HepG2 (cell line): ENCODE data around the gene COL8A2. TPM values are rescaled to one million over a fixed set of nuclear protein-coding genes. Genes with fewer than 3 reads are reported as not detected.
A peak's percentile ranks its signal among the peaks of the same experiment; 100 is the strongest.

Source experiments
- CHCHD3 ChIP-seq: sonication (generic); formaldehyde crosslinking; IDR thresholded peaks from 2 replicates; pipeline ENCODE4 v1.8.0; 2022; ENCODE audit warnings: mild to moderate bottlenecking, missing genetic modification reagents, moderate library complexity
- HNRNPUL1 ChIP-seq: fragments of 200-400 bp; formaldehyde crosslinking; IDR thresholded peaks from 2 replicates; pipeline ENCODE4 v1.6.1; 2017; ENCODE audit warnings: low read depth, mild to moderate bottlenecking, low read length, moderate library complexity
- JUN ChIP-seq: sonication (generic); formaldehyde crosslinking; IDR thresholded peaks from 2 replicates; pipeline ENCODE4 v1.4.0; 2020; ENCODE audit warnings: mild to moderate bottlenecking, missing genetic modification reagents
- MTA1 ChIP-seq: sonication (generic); formaldehyde crosslinking; IDR thresholded peaks from 2 replicates; pipeline ENCODE4 v1.4.0; 2020; ENCODE audit warnings: missing genetic modification reagents, mild to moderate bottlenecking, borderline replicate concordance
- MXI1 ChIP-seq: IDR thresholded peaks from 3 replicates; pipeline ENCODE4 v1.6.1; 2012; ENCODE audit warnings: low read depth, low read length, inconsistent platforms, borderline replicate concordance
- NFIC ChIP-seq: IDR thresholded peaks from 2 replicates; pipeline ENCODE4 v1.6.1; 2012; ENCODE audit warnings: mild to moderate bottlenecking, low read length, inconsistent platforms
- POLR2G ChIP-seq: fragments of 200-400 bp; formaldehyde crosslinking; IDR thresholded peaks from 2 replicates; pipeline ENCODE4 v1.6.1; 2018; ENCODE audit warnings: mild to moderate bottlenecking, low read depth, low read length, moderate library complexity
- ZBTB7A ChIP-seq: sonication (generic); formaldehyde crosslinking; IDR thresholded peaks from 2 replicates; pipeline ENCODE4 v1.8.0; 2022; ENCODE audit warnings: mild to moderate bottlenecking, missing genetic modification reagents
- ZNF180 ChIP-seq: sonication (generic); formaldehyde crosslinking; IDR thresholded peaks from 2 replicates; pipeline ENCODE4 v1.4.0; 2020; ENCODE audit warnings: low read depth, missing genetic modification reagents, borderline replicate concordance
- ZNF296 ChIP-seq: sonication (generic); formaldehyde crosslinking; conservative IDR thresholded peaks from 2 replicates; pipeline ENCODE4 v1.5.0; 2020; ENCODE audit warnings: mild to moderate bottlenecking, missing genetic modification reagents
- ZNF354B ChIP-seq: sonication (generic); formaldehyde crosslinking; IDR thresholded peaks from 2 replicates; pipeline ENCODE4 v1.8.0; 2022; ENCODE audit warnings: mild to moderate bottlenecking, missing genetic modification reagents
- ZNF382 ChIP-seq: sonication (generic); formaldehyde crosslinking; IDR thresholded peaks from 2 replicates; pipeline ENCODE4 v1.5.0; 2020; ENCODE audit warnings: missing genetic modification reagents, mild to moderate bottlenecking, borderline replicate concordance
- ZNF614 ChIP-seq: IDR thresholded peaks from 2 replicates; pipeline ENCODE4 v1.6.1; 2018; ENCODE audit warnings: missing biosample characterization, missing genetic modification reagents, inconsistent platforms, borderline replicate concordance
- ZNF746 ChIP-seq: sonication (generic); formaldehyde crosslinking; IDR thresholded peaks from 2 replicates; pipeline ENCODE4 v1.8.0; 2022; ENCODE audit warnings: mild to moderate bottlenecking, missing genetic modification reagents
- ZNF777 ChIP-seq: sonication (generic); formaldehyde crosslinking; IDR thresholded peaks from 2 replicates; pipeline ENCODE4 v1.4.0; 2020; ENCODE audit warnings: missing genetic modification reagents
- polyA plus RNA-seq, 8 experiments: library from polyadenylated mRNA; depleted of rRNA in 3 of 8; stranded (reverse) in 7 of 8; unstranded in 1 of 8; fragments of >200 nt; fragmentation: Illumina TruSeq in 4 of 8; extraction: Trizol in 4 of 8; gene quantifications; 2 replicates each; pipeline versions ENCODE4 v1.2.1 to v1.2.3, GENCODE V29; 2011 to 2016; ENCODE audit warnings: low read depth in 4 of 8, missing spikeins in 1 of 8, mixed read lengths in 1 of 8; ENCODE audit not compliant: insufficient read depth in 1 of 8
- total RNA-seq, 5 experiments: library from RNA; depleted of rRNA; stranded (reverse); fragments of >200 nt; fragmentation: Illumina TruSeq; extraction: Trizol; gene quantifications; 2 replicates each; pipeline ENCODE4 v1.2.3, GENCODE V29; 2016; ENCODE audit warnings: low read depth in 1 of 5
- TF ChIP-seq, protein P1 (sequence below): sonication (generic); formaldehyde crosslinking; conservative IDR thresholded peaks from 2 replicates; pipeline ENCODE4 v1.4.0; 2020; ENCODE audit warnings: mild to moderate bottlenecking, missing genetic modification reagents, moderate library complexity
- TF ChIP-seq, protein P2 (sequence below): sonication (generic); formaldehyde crosslinking; IDR thresholded peaks from 2 replicates; pipeline ENCODE4 v1.8.0; 2022; ENCODE audit warnings: mild to moderate bottlenecking, missing genetic modification reagents, moderate library complexity
- TF ChIP-seq, protein P3 (sequence below): sonication (generic); formaldehyde crosslinking; IDR thresholded peaks from 2 replicates; pipeline ENCODE4 v1.8.0; 2022; ENCODE audit warnings: missing genetic modification reagents, mild to moderate bottlenecking, borderline replicate concordance
- TF ChIP-seq, protein P4 (sequence below): IDR thresholded peaks from 2 replicates; pipeline ENCODE4 v1.6.1; 2016; ENCODE audit warnings: missing genetic modification reagents, missing compliant biosample characterization
- TF ChIP-seq, protein P5 (sequence below): IDR thresholded peaks from 2 replicates; pipeline ENCODE4 v1.6.1; 2012; ENCODE audit warnings: low read length, improper control_type of control experiment

COL8A2 gene
- total and polyA plus RNA-seq, 2 of the 13 experiments (the other 11 are each of a cell fraction or from before 2014, with no cell fraction given) = 0.13 to 0.24 TPM

DNA sequence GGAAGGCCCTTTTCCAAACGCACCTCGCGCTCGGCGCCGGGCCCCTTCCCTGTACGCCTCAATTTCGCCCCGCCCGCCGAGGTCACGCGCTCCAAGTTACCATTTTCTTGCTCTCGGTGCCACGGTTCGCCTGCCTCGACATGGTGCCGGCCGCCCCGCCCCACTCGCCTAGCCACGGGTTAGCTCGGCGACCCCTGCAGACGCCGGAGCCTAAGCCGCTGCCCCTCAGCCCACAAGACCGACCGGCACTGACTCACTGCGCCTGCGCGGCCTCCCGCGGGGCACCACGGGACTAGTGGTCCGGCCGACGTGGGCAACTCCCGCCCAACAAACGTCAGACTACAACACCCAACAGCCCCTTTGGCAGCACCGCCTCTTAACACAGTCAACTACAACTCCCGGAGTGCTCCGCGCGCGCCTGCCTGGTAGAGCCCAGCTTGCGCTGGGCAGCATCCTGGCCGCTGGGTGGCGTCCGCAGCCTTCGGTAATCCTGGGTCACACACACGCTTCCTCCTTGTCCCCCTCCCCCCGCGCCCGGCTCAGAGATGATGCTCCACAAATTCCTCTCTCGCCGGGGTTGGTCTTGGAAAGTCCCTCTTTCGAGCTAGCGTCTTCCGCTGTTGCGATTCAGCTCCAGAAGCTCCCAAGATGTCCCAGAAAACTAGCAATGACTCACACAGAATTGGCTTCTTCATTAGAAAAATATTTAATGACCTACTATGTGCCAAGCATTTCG is 24.4 kb upstream of the COL8A2 start, which contains the start of gene TRAPPC3 (continued):
- TF ChIP-seq HNRNPUL1 (no peak), MTA1 (CRISPR knock-in tag) (peak; percentile 75; the same call in 1 of the 2 replicates), ZNF746 (CRISPR knock-in tag) (no peak), MXI1 (peak; percentile 85; the same call in 2 of the 3 replicates), NFIC (no peak), ZNF180 (no peak; the same call in 1 of the 2 replicates), ZNF614 (peak; percentile 54; the same call in 1 of the 2 replicates), POLR2G (peak; percentile 83), JUN (peak; percentile 82), ZNF354B (CRISPR knock-in tag) (no peak), ZNF296 (CRISPR knock-in tag) (no peak), ZBTB7A (CRISPR knock-in tag) (peak; percentile 88), ZNF777 (peak; percentile 73), ZNF382 (no peak), CHCHD3 (CRISPR knock-in tag) (no peak)
- TF ChIP-seq, protein P1, sequence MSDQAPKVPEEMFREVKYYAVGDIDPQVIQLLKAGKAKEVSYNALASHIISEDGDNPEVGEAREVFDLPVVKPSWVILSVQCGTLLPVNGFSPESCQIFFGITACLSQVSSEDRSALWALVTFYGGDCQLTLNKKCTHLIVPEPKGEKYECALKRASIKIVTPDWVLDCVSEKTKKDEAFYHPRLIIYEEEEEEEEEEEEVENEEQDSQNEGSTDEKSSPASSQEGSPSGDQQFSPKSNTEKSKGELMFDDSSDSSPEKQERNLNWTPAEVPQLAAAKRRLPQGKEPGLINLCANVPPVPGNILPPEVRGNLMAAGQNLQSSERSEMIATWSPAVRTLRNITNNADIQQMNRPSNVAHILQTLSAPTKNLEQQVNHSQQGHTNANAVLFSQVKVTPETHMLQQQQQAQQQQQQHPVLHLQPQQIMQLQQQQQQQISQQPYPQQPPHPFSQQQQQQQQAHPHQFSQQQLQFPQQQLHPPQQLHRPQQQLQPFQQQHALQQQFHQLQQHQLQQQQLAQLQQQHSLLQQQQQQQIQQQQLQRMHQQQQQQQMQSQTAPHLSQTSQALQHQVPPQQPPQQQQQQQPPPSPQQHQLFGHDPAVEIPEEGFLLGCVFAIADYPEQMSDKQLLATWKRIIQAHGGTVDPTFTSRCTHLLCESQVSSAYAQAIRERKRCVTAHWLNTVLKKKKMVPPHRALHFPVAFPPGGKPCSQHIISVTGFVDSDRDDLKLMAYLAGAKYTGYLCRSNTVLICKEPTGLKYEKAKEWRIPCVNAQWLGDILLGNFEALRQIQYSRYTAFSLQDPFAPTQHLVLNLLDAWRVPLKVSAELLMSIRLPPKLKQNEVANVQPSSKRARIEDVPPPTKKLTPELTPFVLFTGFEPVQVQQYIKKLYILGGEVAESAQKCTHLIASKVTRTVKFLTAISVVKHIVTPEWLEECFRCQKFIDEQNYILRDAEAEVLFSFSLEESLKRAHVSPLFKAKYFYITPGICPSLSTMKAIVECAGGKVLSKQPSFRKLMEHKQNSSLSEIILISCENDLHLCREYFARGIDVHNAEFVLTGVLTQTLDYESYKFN = peak; percentile 67
- TF ChIP-seq, protein P2, sequence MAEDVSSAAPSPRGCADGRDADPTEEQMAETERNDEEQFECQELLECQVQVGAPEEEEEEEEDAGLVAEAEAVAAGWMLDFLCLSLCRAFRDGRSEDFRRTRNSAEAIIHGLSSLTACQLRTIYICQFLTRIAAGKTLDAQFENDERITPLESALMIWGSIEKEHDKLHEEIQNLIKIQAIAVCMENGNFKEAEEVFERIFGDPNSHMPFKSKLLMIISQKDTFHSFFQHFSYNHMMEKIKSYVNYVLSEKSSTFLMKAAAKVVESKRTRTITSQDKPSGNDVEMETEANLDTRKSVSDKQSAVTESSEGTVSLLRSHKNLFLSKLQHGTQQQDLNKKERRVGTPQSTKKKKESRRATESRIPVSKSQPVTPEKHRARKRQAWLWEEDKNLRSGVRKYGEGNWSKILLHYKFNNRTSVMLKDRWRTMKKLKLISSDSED (CRISPR knock-in tag) = no peak
- TF ChIP-seq, protein P3, sequence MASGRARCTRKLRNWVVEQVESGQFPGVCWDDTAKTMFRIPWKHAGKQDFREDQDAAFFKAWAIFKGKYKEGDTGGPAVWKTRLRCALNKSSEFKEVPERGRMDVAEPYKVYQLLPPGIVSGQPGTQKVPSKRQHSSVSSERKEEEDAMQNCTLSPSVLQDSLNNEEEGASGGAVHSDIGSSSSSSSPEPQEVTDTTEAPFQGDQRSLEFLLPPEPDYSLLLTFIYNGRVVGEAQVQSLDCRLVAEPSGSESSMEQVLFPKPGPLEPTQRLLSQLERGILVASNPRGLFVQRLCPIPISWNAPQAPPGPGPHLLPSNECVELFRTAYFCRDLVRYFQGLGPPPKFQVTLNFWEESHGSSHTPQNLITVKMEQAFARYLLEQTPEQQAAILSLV (CRISPR knock-in tag) = peak; percentile 91; the same call in 1 of the 2 replicates
- TF ChIP-seq, protein P4, sequence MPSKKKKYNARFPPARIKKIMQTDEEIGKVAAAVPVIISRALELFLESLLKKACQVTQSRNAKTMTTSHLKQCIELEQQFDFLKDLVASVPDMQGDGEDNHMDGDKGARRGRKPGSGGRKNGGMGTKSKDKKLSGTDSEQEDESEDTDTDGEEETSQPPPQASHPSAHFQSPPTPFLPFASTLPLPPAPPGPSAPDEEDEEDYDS (CRISPR knock-in tag) = peak; percentile 50; the same call in 1 of the 2 replicates
- TF ChIP-seq, protein P5, sequence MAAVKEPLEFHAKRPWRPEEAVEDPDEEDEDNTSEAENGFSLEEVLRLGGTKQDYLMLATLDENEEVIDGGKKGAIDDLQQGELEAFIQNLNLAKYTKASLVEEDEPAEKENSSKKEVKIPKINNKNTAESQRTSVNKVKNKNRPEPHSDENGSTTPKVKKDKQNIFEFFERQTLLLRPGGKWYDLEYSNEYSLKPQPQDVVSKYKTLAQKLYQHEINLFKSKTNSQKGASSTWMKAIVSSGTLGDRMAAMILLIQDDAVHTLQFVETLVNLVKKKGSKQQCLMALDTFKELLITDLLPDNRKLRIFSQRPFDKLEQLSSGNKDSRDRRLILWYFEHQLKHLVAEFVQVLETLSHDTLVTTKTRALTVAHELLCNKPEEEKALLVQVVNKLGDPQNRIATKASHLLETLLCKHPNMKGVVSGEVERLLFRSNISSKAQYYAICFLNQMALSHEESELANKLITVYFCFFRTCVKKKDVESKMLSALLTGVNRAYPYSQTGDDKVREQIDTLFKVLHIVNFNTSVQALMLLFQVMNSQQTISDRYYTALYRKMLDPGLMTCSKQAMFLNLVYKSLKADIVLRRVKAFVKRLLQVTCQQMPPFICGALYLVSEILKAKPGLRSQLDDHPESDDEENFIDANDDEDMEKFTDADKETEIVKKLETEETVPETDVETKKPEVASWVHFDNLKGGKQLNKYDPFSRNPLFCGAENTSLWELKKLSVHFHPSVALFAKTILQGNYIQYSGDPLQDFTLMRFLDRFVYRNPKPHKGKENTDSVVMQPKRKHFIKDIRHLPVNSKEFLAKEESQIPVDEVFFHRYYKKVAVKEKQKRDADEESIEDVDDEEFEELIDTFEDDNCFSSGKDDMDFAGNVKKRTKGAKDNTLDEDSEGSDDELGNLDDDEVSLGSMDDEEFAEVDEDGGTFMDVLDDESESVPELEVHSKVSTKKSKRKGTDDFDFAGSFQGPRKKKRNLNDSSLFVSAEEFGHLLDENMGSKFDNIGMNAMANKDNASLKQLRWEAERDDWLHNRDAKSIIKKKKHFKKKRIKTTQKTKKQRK = no peak
